EL (cell line): Measurements from ENCODE around the gene DLG5.

ENCODE experiments used
- DNase-seq: peaks from one replicate; pipeline ENCODE4 v3.0.0-alpha.2; 2016

DLG5 gene, protein sequence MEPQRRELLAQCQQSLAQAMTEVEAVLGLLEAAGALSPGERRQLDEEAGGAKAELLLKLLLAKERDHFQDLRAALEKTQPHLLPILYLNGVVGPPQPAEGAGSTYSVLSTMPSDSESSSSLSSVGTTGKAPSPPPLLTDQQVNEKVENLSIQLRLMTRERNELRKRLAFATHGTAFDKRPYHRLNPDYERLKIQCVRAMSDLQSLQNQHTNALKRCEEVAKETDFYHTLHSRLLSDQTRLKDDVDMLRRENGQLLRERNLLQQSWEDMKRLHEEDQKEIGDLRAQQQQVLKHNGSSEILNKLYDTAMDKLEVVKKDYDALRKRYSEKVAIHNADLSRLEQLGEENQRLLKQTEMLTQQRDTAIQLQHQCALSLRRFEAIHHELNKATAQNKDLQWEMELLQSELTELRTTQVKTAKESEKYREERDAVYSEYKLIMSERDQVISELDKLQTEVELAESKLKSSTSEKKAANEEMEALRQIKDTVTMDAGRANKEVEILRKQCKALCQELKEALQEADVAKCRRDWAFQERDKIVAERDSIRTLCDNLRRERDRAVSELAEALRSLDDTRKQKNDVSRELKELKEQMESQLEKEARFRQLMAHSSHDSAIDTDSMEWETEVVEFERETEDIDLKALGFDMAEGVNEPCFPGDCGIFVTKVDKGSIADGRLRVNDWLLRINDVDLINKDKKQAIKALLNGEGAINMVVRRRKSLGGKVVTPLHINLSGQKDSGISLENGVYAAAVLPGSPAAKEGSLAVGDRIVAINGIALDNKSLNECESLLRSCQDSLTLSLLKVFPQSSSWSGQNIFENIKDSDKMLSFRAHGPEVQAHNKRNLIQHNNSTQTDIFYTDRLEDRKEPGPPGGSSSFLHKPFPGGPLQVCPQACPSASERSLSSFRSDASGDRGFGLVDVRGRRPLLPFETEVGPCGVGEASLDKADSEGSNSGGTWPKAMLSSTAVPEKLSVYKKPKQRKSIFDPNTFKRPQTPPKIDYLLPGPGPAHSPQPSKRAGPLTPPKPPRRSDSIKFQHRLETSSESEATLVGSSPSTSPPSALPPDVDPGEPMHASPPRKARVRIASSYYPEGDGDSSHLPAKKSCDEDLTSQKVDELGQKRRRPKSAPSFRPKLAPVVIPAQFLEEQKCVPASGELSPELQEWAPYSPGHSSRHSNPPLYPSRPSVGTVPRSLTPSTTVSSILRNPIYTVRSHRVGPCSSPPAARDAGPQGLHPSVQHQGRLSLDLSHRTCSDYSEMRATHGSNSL (N-terminal part only)

DNA sequence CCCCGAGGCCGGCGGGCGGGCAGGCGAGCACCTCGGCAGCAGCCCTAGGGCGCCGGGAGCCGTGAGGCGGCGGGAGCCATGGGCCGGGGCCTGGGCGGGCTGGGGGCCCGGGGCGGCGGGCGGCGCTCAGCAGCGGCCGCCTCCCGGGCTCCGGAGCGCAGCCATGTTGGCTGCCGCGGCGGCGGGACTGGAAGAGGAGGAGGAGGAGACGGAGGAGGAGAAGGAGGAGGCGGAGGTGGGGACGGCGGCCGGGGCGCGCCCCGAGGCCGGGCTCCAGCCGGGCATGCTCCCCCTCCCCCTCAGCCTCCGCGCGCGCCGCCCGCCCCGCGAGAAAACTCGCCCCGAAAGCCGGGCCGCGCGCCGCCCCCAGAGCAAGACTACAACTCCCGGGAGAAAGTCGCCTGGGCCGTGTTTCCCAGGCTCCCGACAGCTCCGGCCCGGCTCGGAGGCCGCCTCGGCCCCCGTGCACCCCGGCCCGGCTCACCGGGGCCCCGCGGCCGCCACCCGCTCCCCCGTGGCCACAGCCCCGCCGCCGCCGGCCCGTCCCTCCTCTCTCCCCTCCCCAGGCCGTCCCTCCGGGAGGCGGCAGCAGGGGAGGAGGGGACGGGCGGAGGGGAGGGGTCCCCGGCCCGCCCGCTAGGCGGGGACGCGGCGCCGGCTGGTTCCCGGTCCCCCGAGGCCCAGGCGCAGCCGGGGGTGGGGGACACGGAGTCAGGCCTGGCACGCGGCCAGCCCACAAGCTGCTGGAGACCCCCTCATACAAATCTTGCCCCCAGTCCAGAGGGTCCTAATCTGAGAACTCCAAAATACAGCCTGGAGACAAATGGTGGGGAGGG, at the start of gene DLG5:
Gene DLG5 (minus strand): TSS at position 190 of the 836 bp plus-strand sequence. CDS start 235 bp downstream, outside the sequence.
- peak; percentile 66 for DNase-seq

- no peak for DNase-seq
Measured at GRCh38 chr10:77975086-77975666, 48.6 kb upstream of the DLG5 start.

GRCh38 chr10:77974396-77975074, 48.0 kb upstream of the DLG5 start:
- DNase-seq = peak; percentile 25

DNA sequence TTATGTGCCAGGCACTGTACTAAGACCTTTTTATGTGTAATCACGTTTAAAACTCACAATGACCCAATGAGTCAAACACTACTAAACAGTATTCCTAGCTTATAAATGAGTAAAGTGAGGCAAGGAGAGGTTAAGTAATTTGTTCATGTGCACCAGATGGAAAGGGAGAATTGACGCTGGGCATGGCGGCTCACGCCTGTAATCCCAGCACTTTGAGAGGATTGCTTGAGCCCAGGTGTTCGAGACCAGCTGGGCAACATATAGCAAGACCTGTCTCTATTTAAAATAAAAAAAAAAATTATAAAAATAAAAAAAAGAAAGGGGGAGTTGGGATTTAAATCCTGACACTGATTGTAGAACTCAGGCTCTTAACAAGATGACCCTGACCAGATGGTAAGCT, 46.7 kb upstream of the DLG5 start:
- DNase-seq = no peak

DNA sequence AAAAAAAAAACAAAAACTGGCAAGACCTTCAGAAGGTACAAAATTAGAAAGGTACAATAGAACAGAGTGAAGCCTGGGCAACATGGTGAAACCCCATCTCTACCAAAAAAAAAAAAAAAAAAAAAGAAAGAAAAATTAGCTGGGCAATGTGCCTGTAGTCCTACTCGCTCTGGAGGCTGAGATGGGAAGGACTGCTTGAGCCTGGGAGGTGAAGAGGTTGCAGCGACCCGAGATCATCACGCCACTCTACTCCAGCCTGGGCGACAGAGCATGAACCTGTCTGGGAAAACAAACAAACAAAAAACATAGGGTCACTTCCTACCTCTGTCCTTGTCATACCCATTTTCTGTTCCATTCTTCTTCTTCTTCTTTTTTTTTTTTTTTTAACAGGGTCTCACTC, 45.6 kb upstream of the DLG5 start:
- DNase-seq = no peak

GRCh38 chr10:77971804-77972144, 45.2 kb upstream of the DLG5 start:
- no peak for DNase-seq

- peak; percentile 86 for DNase-seq
Measured at GRCh38 chr10:77970869-77971803, 44.6 kb upstream of the DLG5 start.

- DNase-seq = no peak
Measured at GRCh38 chr10:77969114-77969513, 42.6 kb upstream of the DLG5 start.

DNA sequence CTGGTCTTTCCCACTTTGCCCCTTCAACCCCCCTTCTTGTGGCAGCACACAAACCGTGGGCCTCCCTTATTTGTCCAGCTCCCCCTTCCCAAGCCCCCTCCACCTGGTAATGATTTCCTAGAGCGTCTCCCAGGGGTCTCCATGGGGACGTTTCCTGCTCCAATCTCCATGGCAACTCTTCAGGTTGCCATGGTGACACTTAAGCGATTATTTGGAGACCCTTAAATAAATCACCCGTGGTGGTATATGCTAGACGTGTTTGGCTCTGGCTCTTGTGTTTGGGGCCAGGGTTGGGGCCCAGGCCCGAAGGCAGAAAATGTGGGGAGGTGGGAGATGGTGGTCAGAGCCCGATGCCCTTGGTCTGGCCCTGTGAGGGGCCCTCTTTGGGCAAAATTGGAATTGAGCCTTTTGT, 41.1 kb upstream of the DLG5 start:
- no peak for DNase-seq

DNA sequence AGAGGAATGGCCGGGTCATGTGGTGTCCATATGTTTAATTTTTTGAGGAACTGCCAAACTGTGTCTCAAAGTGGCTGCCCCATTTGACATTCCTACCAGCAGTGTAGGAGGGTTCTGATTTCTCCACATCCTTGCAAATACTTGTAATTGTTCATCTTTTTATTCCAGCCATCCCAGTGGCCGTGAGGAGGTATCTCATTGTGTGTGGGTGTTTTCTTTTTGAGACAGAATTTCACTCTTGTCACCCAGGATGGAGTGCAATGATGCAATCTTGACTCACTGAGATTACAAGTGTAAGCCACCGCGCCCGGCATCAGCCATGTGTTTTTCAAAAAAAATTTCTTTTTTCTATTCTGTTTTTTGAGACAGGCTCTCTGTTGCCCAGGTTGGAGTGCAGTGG, 38.7 kb upstream of the DLG5 start:
- DNase-seq = peak; percentile 87

DNA sequence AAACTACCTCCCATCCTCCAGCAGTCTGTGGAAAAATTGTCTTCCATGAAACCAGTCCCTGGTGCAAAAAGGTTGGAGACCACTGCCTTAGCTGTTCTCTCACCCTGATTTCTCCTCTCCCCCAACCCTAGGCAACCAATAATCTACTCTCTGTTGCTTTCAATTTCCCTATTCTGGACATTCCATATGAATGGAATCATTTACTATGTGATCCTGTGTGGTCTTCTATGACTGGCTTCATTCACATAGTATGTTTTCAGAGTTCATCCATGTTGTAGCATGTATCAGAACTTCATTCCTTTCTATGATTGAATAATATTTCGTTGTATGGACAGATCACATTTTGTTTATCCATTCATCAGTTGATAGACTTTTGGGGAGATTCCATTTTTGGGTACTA, 38.3 kb upstream of the DLG5 start:
- peak; percentile 47 for DNase-seq

DNA sequence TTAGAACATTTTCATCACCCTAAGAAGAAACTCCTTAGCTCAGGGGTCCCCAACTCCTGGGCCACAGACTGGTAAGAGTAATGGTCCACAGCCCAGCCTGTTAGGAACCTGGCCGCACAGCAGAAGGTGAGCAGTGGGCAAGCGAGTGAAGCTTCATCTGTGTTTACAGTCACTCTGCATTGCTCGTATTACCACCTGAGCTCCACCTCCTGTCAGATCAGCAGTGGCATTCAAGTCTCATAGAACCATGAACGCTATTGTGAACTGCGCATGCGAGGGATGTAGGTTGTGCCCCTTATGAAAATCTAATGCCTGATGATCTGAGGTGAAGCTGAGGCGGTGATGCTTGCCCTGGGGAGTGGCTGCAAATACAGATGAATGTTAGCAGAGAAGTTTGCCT, 37.3 kb upstream of the DLG5 start:
- DNase-seq = no peak

- no peak for DNase-seq
Measured at GRCh38 chr10:77962350-77963146, 36.0 kb upstream of the DLG5 start.

- DNase-seq = no peak
Measured at GRCh38 chr10:77961668-77962067, 35.1 kb upstream of the DLG5 start.

DNA sequence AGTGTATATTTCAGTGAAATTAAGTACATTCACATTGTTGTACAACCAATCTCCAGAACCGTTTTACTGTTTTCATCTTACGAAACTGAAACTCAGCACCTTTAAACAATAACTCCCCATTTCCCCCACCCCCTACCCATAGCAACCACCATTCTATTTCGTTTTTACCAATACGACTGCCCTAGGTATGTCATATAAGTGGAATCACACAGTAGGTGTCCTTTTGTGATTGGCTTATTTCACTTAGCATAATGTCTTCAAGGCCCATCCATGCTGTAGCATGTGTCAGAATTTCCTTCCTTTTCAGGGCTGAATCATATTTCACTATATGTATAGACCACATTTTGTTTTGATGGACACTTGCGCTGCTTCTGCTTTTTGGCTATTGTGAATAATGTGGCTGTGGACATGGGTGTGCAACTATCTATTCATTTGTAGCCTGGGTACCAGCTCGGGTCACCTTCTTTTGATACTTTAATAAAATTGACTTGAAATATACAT, 34.3 kb upstream of the DLG5 start:
- DNase-seq = no peak

- DNase-seq = no peak
Measured at GRCh38 chr10:77959887-77960455, 33.4 kb upstream of the DLG5 start.

DNA sequence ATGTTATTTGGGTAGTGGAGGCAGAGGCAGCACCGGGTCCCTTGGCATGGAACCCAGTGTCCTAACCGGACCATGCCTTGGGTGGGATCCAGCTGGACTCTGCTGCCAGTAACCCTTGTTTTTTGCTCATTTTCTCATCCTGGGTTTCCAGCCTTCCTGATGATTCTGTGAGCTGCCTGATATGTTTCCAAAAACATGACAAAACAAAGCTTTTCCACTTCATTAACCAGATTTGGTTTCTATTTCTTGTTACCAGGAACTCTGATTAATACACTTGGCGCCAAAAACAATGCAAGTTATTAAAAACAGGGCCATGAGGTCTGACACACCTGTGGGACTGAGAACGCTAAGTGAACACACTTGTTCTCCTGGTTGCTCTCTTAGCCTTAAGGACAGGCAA, 32.8 kb upstream of the DLG5 start:
- DNase-seq = no peak

DNA sequence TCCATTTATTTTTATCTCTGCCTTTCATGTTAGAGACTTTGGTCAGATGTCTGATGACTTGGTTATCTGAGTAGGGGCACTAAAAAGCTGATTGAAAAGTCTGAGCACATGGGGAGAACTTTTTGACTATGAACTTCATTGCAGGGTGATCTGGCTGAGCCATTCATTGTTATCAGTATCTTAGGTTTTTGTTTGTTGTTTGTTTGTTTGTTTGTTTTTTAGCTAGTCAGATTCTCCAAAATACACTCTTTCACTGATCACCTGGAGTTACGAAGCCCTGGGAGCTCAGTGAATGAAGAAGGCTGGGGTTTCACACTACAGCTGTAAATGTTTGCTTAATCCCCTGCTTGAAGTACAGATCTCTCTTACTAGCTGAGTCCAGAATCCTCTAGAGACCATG, 28.6 kb upstream of the DLG5 start:
- DNase-seq = no peak

DNA sequence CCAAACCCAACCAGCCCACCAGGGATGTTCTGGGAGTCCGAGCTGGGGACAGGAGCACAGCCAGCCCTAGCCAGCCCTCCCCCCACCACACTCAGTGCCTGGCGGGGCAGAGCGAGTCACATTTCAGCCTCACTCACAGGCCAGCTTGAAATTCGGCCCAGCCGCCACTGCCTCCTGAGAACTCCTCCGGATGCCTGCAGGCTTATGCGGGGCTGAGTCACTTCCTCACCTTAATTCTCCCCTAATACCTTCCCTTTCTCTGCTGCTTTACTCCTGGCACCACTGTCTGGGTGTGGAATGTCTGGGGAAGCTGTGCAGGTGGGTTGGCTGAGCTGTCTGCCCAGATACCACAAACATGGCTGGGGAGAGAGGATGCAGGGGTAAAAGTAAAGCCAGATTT, 22.6 kb upstream of the DLG5 start:
- DNase-seq = peak; percentile 74
